Smooth muscle cell (in vitro differentiated cells): ENCODE measurements around the gene ST8SIA5. TPM values are rescaled to one million over a fixed set of nuclear protein-coding genes. Genes with fewer than 3 reads are reported as not detected.

Source experiments
- DNase-seq: peaks from one replicate; lab custom pipeline; 2025; ENCODE audit not compliant: unreplicated experiment; lab: John Stamatoyannopoulos, UW
- H2AFZ ChIP-seq: fragments of 200-600 bp; sonication (generic); 2 replicates; pipeline ENCODE4 v1.6.0; 2016; ENCODE audit warnings: antibody characterized with exemption, low read depth, mild to moderate bottlenecking
- H3F3A ChIP-seq: fragments of 200-600 bp; sonication (generic); 2 replicates; pipeline ENCODE4 v1.6.0; 2017; ENCODE audit warnings: antibody characterized with exemption, low read depth
- H3K27ac ChIP-seq: fragments of 200-600 bp; sonication (generic); 2 replicates; pipeline ENCODE4 v1.5.1; 2016; ENCODE audit warnings: low read depth, mild to moderate bottlenecking
- H3K27me3 ChIP-seq: fragments of 200-600 bp; sonication (generic); 2 replicates; pipeline ENCODE4 v1.6.1; 2016; ENCODE audit warnings: low read depth, mild to moderate bottlenecking
- H3K36me3 ChIP-seq: fragments of 200-600 bp; sonication (generic); 2 replicates; pipeline ENCODE4 v1.5.1; 2016; ENCODE audit warnings: low read depth
- H3K4me1 ChIP-seq: fragments of 200-600 bp; sonication (generic); 2 replicates; pipeline ENCODE4 v1.5.1; 2016; ENCODE audit warnings: low read depth
- H3K4me2 ChIP-seq: fragments of 200-600 bp; sonication (generic); 2 replicates; pipeline ENCODE4 v1.6.0; 2016; ENCODE audit warnings: mild to moderate bottlenecking
- H3K4me3 ChIP-seq: fragments of 200-600 bp; sonication (generic); 2 replicates; pipeline ENCODE4 v1.5.1; 2016; ENCODE audit warnings: mild to moderate bottlenecking
- H3K79me2 ChIP-seq: fragments of 200-600 bp; sonication (generic); 2 replicates; pipeline ENCODE4 v1.6.0; 2016; ENCODE audit warnings: low read depth, mild to moderate bottlenecking
- H3K9ac ChIP-seq: fragments of 200-600 bp; sonication (generic); 2 replicates; pipeline ENCODE4 v1.6.0; 2016; ENCODE audit warnings: low read depth
- H3K9me3 ChIP-seq: fragments of 200-600 bp; sonication (generic); replicated peaks from 2 replicates; pipeline ENCODE4 v1.5.1; 2016; ENCODE audit warnings: low read depth
- H4K20me1 ChIP-seq: fragments of 200-600 bp; sonication (generic); 2 replicates; pipeline ENCODE4 v1.6.0; 2016; ENCODE audit warnings: low read depth
- CTCF ChIP-seq: fragments of 200-600 bp; sonication (generic); IDR thresholded peaks from 2 replicates; pipeline ENCODE4 v1.5.1; 2017; ENCODE audit warnings: borderline replicate concordance, mild to moderate bottlenecking, antibody characterized with exemption; ENCODE audit not compliant: insufficient read depth, poor library complexity, severe bottlenecking
- WGBS: methylation state at CpG from one replicate; pipeline ENCODE4 v1.1.7; 2016; ENCODE audit warnings: low lambda C conversion rate; 5-methylcytosine and 5-hydroxymethylcytosine counted together
- polyA plus RNA-seq: library from polyadenylated mRNA; unstranded; fragments of >200 nt; fragmentation: Nextera tagmentation; extraction: Ambion mirVana; gene quantifications from 2 replicates; pipeline ENCODE4 v1.2.1, GENCODE V29; 2016
- total RNA-seq: library from RNA; depleted of rRNA; stranded (reverse); fragments of >200 nt; gene quantifications from 2 replicates; pipeline ENCODE4 v1.2.3, GENCODE V29; 2014

Gene ST8SIA5
- total and polyA plus RNA-seq, 2 experiments from 2014 or later: 0.22 TPM; not detected in 1

- TF ChIP-seq CTCF: no peak
- Histone ChIP-seq H3K4me3 (no peak overlapping the region), H3K9ac (no peak overlapping the region), H3K4me2 (no peak overlapping the region), H3K27ac (no peak overlapping the region), H3K36me3 (no peaks in the 10 kb centered on the region), H3F3A (no peaks in the 10 kb centered on the region), H3K79me2 (no peaks in the 10 kb centered on the region), H4K20me1 (no peaks in the 10 kb centered on the region), H3K27me3 (no peaks in the 10 kb centered on the region), H3K9me3 (no peaks in the 10 kb centered on the region), H3K4me1 (no peaks in the 10 kb centered on the region), H2AFZ (no peak overlapping the region)
- 97% methylated on average over 6 of the region's 6 CpGs for WGBS
- DNase-seq: no peak
These were observed 28.5 kb downstream of the ST8SIA5 start for GRCh38 chr18:46728219-46728930.

GRCh38 chr18:46727177-46727576 lies 29.7 kb downstream of the ST8SIA5 start:
- Histone ChIP-seq H3K27ac (no peak overlapping the region), H3K79me2 (no peaks in the 10 kb centered on the region), H3K9ac (no peak overlapping the region), H2AFZ (no peak overlapping the region), H3K9me3 (no peaks in the 10 kb centered on the region), H3K4me2 (no peak overlapping the region), H3K36me3 (no peaks in the 10 kb centered on the region), H3K27me3 (no peaks in the 10 kb centered on the region), H3F3A (no peaks in the 10 kb centered on the region), H3K4me3 (no peak overlapping the region), H4K20me1 (no peaks in the 10 kb centered on the region), H3K4me1 (no peaks in the 10 kb centered on the region)
- 93% methylated on average over 1 of the region's 1 CpG for WGBS
- no peak for TF ChIP-seq CTCF
- no peak for DNase-seq

GRCh38 chr18:46725310-46725709 lies 31.5 kb downstream of the ST8SIA5 start:
- TF ChIP-seq CTCF: no peak
- Histone ChIP-seq H3K9ac (no peak overlapping the region), H4K20me1 (no peaks in the 10 kb centered on the region), H3K27me3 (no peaks in the 10 kb centered on the region), H3K4me1 (no peaks in the 10 kb centered on the region), H3K27ac (no peak overlapping the region), H3K4me2 (no peak overlapping the region), H3K79me2 (no peaks in the 10 kb centered on the region), H3K4me3 (no peak overlapping the region), H3K9me3 (no peaks in the 10 kb centered on the region), H3F3A (no peaks in the 10 kb centered on the region), H3K36me3 (no peaks in the 10 kb centered on the region), H2AFZ (no peak overlapping the region)
- DNase-seq: no peak
- 94% methylated on average over 3 of the region's 3 CpGs for WGBS

- Histone ChIP-seq H3K27me3 (no peaks in the 10 kb centered on the region), H3K4me3 (no peak overlapping the region), H3K79me2 (no peaks in the 10 kb centered on the region), H3K4me2 (no peak overlapping the region), H3F3A (no peaks in the 10 kb centered on the region), H3K9ac (no peak overlapping the region), H4K20me1 (no peaks in the 10 kb centered on the region), H3K27ac (no peak overlapping the region), H3K4me1 (no peaks in the 10 kb centered on the region), H3K36me3 (no peaks in the 10 kb centered on the region), H3K9me3 (no peaks in the 10 kb centered on the region), H2AFZ (no peak overlapping the region)
- TF ChIP-seq CTCF: no peak
- DNase-seq: no peak
- WGBS: 94% methylated on average over 4 of the region's 4 CpGs
These were observed 32.9 kb downstream of the ST8SIA5 start for GRCh38 chr18:46723856-46724415.
